GM21717 (cell line): ENCODE data around the gene MYDGF.

Source experiments
- ATAC-seq: cut with Tn5 transposase; IDR thresholded peaks from one replicate; pipeline ENCODE4 v1.9.1; 2021; ENCODE audit warnings: mild to moderate bottlenecking, moderate library complexity; ENCODE audit not compliant: unreplicated experiment

MYDGF gene

DNA sequence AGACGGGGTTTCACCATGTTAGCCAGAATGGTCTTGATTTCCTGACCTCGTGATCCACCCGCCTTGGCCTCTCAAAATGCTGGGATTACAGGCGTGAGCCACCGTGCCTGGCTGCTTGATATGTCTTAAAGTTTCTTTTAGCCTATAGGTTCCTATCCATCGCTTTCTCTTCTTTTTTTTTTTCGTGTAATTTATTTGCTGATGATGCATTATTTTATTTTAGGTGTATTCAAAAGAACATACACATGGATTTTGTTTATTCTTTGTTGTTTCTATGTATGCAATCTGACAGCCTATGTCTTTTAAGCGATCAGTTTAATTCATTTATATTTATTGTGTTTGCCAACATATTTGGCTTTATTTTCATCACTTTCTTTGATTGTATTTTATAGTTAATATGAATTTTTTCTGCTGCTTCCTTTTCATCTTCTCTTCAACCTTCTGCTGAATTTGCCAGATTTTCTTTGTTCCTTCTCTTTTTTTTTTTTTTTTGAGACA is 56.8 kb downstream of the MYDGF start:
- ATAC-seq, result no peak

- no peak for ATAC-seq
Observed at GRCh38 chr19:4609878-4610511, 60.1 kb downstream of the MYDGF start.
